GM12878 (cell line): ENCODE data around the gene VSTM4.

Experiments
- BHLHE40 ChIP-seq, 2 experiments: fragments of 450-650 bp in 1 of 2; IDR thresholded peaks; 2 replicates each; pipeline ENCODE4 v1.6.1; 2011 to 2017; ENCODE audit warnings: low read depth in 2 of 2, borderline replicate concordance in 1 of 2, improper control_type of control experiment in 1 of 2, low read length in 1 of 2, mild to moderate bottlenecking in 1 of 2
- EP300 ChIP-seq, 2 experiments: fragments of 150-350 bp in 1 of 2; IDR thresholded peaks; 2 replicates each; pipeline ENCODE4 v1.6.1; 2011 to 2012; ENCODE audit warnings: low read depth in 2 of 2, low read length in 2 of 2, borderline replicate concordance in 1 of 2, improper control_type of control experiment in 1 of 2, inconsistent platforms in 1 of 2; ENCODE audit not compliant: control insufficient read depth in 1 of 2
- KDM1A ChIP-seq: fragments of 200-600 bp; sonication (generic); IDR thresholded peaks from 2 replicates; pipeline ENCODE4 v1.6.1; 2016; ENCODE audit warnings: borderline replicate concordance
- POLR2AphosphoS5 ChIP-seq: IDR thresholded peaks from 2 replicates; pipeline ENCODE4 v1.6.1; 2011; ENCODE audit warnings: mild to moderate bottlenecking, low read length, inconsistent platforms
- SMAD5 ChIP-seq: IDR thresholded peaks from 2 replicates; pipeline ENCODE4 v1.6.1; 2016; ENCODE audit warnings: antibody characterized with exemption, low read depth
- TCF12 ChIP-seq: IDR thresholded peaks from 2 replicates; pipeline ENCODE4 v1.6.1; 2011; ENCODE audit warnings: low read depth, mild to moderate bottlenecking, low read length
- WRNIP1 ChIP-seq: IDR thresholded peaks from 2 replicates; pipeline ENCODE4 v1.6.1; 2011; ENCODE audit warnings: low read depth, low read length, improper control_type of control experiment, borderline replicate concordance
- TF ChIP-seq, protein P1 (sequence below): IDR thresholded peaks from 2 replicates; pipeline ENCODE4 v1.6.1; 2012; ENCODE audit warnings: low read depth, low read length, improper control_type of control experiment
- TF ChIP-seq, protein P2 (sequence below): IDR thresholded peaks from 2 replicates; pipeline ENCODE4 v1.6.1; 2012; ENCODE audit warnings: low read depth, low read length, improper control_type of control experiment
- TF ChIP-seq, protein P3 (sequence below), 3 experiments: IDR thresholded peaks in 2 of 3; conservative IDR thresholded peaks in 1 of 3; 2 replicates each; pipeline ENCODE4 v1.5.1; 2011; ENCODE audit warnings: low read depth in 3 of 3, low read length in 3 of 3, mild to moderate bottlenecking in 3 of 3, control low read depth in 2 of 3, moderate library complexity in 2 of 3, inconsistent platforms in 1 of 3, mixed read lengths in 1 of 3; ENCODE audit not compliant: control insufficient read depth in 2 of 3, insufficient read depth in 1 of 3; ENCODE audit errors: extremely low read depth in 1 of 3
- TF ChIP-seq, protein P4 (sequence below): IDR thresholded peaks from 2 replicates; pipeline ENCODE4 v1.6.1; 2012; ENCODE audit warnings: low read depth, low read length, improper control_type of control experiment

DNA sequence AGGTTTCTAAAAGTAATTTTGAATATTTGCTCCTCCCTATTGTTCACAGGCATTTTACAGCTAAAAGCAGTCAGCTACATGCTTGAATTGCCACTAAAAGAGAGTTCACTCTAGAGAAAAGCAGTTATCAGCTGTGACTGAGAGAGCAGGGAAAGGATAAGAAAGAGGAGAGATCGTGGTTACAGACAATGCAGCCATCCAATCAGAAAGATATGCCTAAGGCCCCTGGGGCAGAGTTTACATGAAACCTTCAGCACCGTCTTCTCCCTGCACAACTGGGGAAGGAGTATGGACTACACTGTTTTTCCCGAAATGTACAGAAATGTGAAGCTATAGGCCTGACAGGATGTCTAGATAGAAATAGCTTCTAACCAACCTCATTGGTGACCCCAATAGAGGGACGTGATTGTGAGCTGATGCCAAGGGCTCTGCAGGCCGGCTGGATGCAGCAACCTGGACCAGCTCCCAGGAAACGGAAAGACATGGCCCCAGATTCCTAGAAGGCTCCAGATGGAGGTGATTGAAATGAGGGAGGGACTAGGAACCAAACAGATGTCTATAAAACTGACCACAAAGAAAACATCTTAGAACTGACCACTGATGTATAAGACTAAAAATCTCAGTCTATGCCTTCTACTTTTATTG is 3.2 kb upstream of the VSTM4 start:
- TF ChIP-seq, protein P1, sequence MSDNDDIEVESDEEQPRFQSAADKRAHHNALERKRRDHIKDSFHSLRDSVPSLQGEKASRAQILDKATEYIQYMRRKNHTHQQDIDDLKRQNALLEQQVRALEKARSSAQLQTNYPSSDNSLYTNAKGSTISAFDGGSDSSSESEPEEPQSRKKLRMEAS = no peak
- TF ChIP-seq, protein P2, sequence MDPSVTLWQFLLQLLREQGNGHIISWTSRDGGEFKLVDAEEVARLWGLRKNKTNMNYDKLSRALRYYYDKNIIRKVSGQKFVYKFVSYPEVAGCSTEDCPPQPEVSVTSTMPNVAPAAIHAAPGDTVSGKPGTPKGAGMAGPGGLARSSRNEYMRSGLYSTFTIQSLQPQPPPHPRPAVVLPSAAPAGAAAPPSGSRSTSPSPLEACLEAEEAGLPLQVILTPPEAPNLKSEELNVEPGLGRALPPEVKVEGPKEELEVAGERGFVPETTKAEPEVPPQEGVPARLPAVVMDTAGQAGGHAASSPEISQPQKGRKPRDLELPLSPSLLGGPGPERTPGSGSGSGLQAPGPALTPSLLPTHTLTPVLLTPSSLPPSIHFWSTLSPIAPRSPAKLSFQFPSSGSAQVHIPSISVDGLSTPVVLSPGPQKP = no peak
- TF ChIP-seq POLR2AphosphoS5 = no peak
- TF ChIP-seq KDM1A = no peak
- TF ChIP-seq WRNIP1 = no peak
- TF ChIP-seq EP300 (IDR thresholded peaks at IDR 0.05; ENCODE audit: borderline replicate concordance in 1 of 2, control insufficient read depth in 1 of 2, low read depth in 2 of 2, low read length in 2 of 2) = no peak
- no peak for TF ChIP-seq SMAD5
- TF ChIP-seq, protein P3, sequence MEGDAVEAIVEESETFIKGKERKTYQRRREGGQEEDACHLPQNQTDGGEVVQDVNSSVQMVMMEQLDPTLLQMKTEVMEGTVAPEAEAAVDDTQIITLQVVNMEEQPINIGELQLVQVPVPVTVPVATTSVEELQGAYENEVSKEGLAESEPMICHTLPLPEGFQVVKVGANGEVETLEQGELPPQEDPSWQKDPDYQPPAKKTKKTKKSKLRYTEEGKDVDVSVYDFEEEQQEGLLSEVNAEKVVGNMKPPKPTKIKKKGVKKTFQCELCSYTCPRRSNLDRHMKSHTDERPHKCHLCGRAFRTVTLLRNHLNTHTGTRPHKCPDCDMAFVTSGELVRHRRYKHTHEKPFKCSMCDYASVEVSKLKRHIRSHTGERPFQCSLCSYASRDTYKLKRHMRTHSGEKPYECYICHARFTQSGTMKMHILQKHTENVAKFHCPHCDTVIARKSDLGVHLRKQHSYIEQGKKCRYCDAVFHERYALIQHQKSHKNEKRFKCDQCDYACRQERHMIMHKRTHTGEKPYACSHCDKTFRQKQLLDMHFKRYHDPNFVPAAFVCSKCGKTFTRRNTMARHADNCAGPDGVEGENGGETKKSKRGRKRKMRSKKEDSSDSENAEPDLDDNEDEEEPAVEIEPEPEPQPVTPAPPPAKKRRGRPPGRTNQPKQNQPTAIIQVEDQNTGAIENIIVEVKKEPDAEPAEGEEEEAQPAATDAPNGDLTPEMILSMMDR (IDR thresholded peaks at IDR 0.05 in 2 of 3, conservative IDR thresholded peaks at IDR 0.05 in 1 of 3; ENCODE audit: control insufficient read depth in 2 of 3, extremely low read depth in 1 of 3, insufficient read depth in 1 of 3, low read depth in 3 of 3, low read length in 3 of 3) = no peak
- no peak for TF ChIP-seq TCF12
- TF ChIP-seq, protein P4, sequence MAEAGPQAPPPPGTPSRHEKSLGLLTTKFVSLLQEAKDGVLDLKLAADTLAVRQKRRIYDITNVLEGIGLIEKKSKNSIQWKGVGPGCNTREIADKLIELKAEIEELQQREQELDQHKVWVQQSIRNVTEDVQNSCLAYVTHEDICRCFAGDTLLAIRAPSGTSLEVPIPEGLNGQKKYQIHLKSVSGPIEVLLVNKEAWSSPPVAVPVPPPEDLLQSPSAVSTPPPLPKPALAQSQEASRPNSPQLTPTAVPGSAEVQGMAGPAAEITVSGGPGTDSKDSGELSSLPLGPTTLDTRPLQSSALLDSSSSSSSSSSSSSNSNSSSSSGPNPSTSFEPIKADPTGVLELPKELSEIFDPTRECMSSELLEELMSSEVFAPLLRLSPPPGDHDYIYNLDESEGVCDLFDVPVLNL = no peak
- no peak for TF ChIP-seq BHLHE40 (IDR thresholded peaks at IDR 0.05; ENCODE audit: borderline replicate concordance in 1 of 2, low read depth in 2 of 2, low read length in 1 of 2)
